Naive thymus-derived CD8-positive, alpha-beta T cell (primary cell): ENCODE data around the gene DLG1. TPM values are rescaled to one million over a fixed set of nuclear protein-coding genes. Genes with fewer than 3 reads are reported as not detected.
A peak's percentile ranks its signal among the peaks of the same experiment; 100 is the strongest.

Source experiments
- ATAC-seq, 2 donors: fragments of 150-1000 bp; cut with Tn5 transposase in 1 of 2; sonication (Bioruptor Pico), chemical (Tn5 transposase) in 1 of 2; 1 replicate in 1 of 2; 2 replicates in 1 of 2; pipeline ENCODE4 v1.10.0; 2021; ENCODE audit warnings: mild to moderate bottlenecking in 2 of 2, moderate library complexity in 2 of 2
- POLR2A ChIA-PET: fragments of 350-600 bp; sonication (Branson Sonifier 250); formaldehyde crosslinking; loops from one replicate; lab custom pipeline; 2021; ENCODE audit warnings: antibody characterized with exemption; lab: Charles Lee
- DNase-seq, 10 donors: peaks; one replicate each; pipeline versions ENCODE4 v3.0.0 to v3.0.0-alpha.2; 2020 to 2022
- H3K27ac Mint-ChIP-seq, 10 donors: one replicate each; pipeline ENCODE4 v1.8.0; 2020 to 2022; ENCODE audit warnings: mild to moderate bottlenecking in 10 of 10, mixed read lengths in 10 of 10, moderate library complexity in 4 of 10, inconsistent platforms in 1 of 10
- H3K27me3 Mint-ChIP-seq, 5 donors: one replicate each; pipeline ENCODE4 v1.8.0; 2021 to 2022; ENCODE audit warnings: mixed read lengths in 5 of 5
- H3K36me3 Mint-ChIP-seq, 3 donors: one replicate each; pipeline ENCODE4 v1.8.0; 2020 to 2022; ENCODE audit warnings: mixed read lengths in 3 of 3, mild to moderate bottlenecking in 2 of 3, inconsistent platforms in 1 of 3
- H3K4me1 Mint-ChIP-seq, 4 donors: one replicate each; pipeline ENCODE4 v1.8.0; 2021 to 2022; ENCODE audit warnings: mixed read lengths in 4 of 4
- H3K4me3 Mint-ChIP-seq, 10 donors: one replicate each; pipeline ENCODE4 v1.8.0; 2020 to 2022; ENCODE audit warnings: mild to moderate bottlenecking in 10 of 10, mixed read lengths in 10 of 10, moderate library complexity in 6 of 10, inconsistent platforms in 1 of 10
- H3K9me3 Mint-ChIP-seq, 9 donors: one replicate each; pipeline ENCODE4 v1.8.0; 2020 to 2022; ENCODE audit warnings: mixed read lengths in 9 of 9, mild to moderate bottlenecking in 3 of 9, inconsistent platforms in 1 of 9, moderate library complexity in 1 of 9
- polyA plus RNA-seq, 3 donors: library from polyadenylated mRNA; unstranded; fragments of 300-500 nt; fragmentation: Illumina TruSeq; gene quantifications; one replicate each; pipeline ENCODE4 v1.2.3, GENCODE V29; 2021
- total RNA-seq, 8 experiments: library from RNA in 2 of 8; stranded (reverse) in 2 of 8; gene quantifications; one replicate each; pipeline ENCODE4 v1.2.3 and lab custom pipeline; 2021 to 2026

The DLG1 gene
- total and polyA plus RNA-seq, 5 experiments from 2014 or later = 23.5 to 87.1 (median 28.5) TPM

- Mint-ChIP-seq H3K4me3 (no peak overlapping the region), H3K4me1 (peaks cover 2 to 18% (median 15%) of the 10 kb centered on the region in 4 donors), H3K27me3 (peaks cover 0 to 7% (median 3%) of the 10 kb centered on the region in 5 donors), H3K27ac (no peak overlapping the region), H3K9me3 (no peaks in the 10 kb centered on the region), H3K36me3 (peaks cover 0 to 3% (median 0%) of the 10 kb centered on the region in 3 donors)
- POLR2A ChIA-PET = no interaction called here
- DNase-seq = no peak
- no peak for ATAC-seq
These were observed 277.2 kb downstream of the DLG1 start for GRCh38 chr3:197021231-197021630.

GRCh38 chr3:197019535-197019934 is 278.9 kb downstream of the DLG1 start:
- Mint-ChIP-seq H3K36me3 (peaks cover 0 to under 1% (median 0%) of the 10 kb centered on the region in 3 donors), H3K27me3 (peaks cover 0 to 7% (median 1%) of the 10 kb centered on the region in 5 donors), H3K27ac (no peak overlapping the region), H3K4me1 (peaks cover 2 to 16% (median 14%) of the 10 kb centered on the region in 4 donors), H3K4me3 (no peak overlapping the region), H3K9me3 (no peaks in the 10 kb centered on the region)
- POLR2A ChIA-PET = no interaction called here
- ATAC-seq (no peak), DNase-seq (no peak)

- Mint-ChIP-seq H3K27me3 (peaks cover 0 to 7% (median 1%) of the 10 kb centered on the region in 5 donors), H3K4me1 (peaks cover 2 to 16% (median 12%) of the 10 kb centered on the region in 4 donors), H3K27ac (no peak overlapping the region), H3K36me3 (no peaks in the 10 kb centered on the region), H3K9me3 (no peaks in the 10 kb centered on the region), H3K4me3 (no peak overlapping the region)
- no peak for ATAC-seq
- DNase-seq = no peak
- POLR2A ChIA-PET = interaction anchor here (0.6 kb wide), 1 partner anchor 274 kb away, joined by 3 read pairs; no protein-coding TSS in a partner anchor
These were observed 279.4 kb downstream of the DLG1 start for GRCh38 chr3:197019021-197019420.

GRCh38 chr3:197017003-197017402 is 281.4 kb downstream of the DLG1 start:
- peaks cover 0 to under 1% (median 0%) of the 10 kb centered on the region in 4 donors for H3K4me1 Mint-ChIP-seq

GRCh38 chr3:197015790-197016736 is 282.3 kb downstream of the DLG1 start:
- Mint-ChIP-seq H3K9me3 (no peaks in the 10 kb centered on the region), H3K27ac (no peak overlapping the region), H3K4me3 (no peak overlapping the region), H3K27me3 (peaks cover 0 to 2% (median under 1%) of the 10 kb centered on the region in 5 donors), H3K4me1 (no peaks in the 10 kb centered on the region), H3K36me3 (no peaks in the 10 kb centered on the region)
- ATAC-seq (no peak), DNase-seq (no peak)
- POLR2A ChIA-PET = no interaction called here

More at GRCh38 chr3:197017003-197017402, 281.4 kb downstream of the DLG1 start:
- POLR2A ChIA-PET = no interaction called here
- Mint-ChIP-seq H3K27ac (no peak overlapping the region), H3K9me3 (no peaks in the 10 kb centered on the region), H3K27me3 (peaks cover 0 to 1% (median 0%) of the 10 kb centered on the region in 5 donors), H3K36me3 (no peaks in the 10 kb centered on the region), H3K4me3 (no peak overlapping the region)
- DNase-seq (no peak), ATAC-seq (no peak)

GRCh38 chr3:197014942-197015575 is 283.4 kb downstream of the DLG1 start:
- Mint-ChIP-seq H3K4me1 (no peaks in the 10 kb centered on the region), H3K27ac (no peak overlapping the region), H3K9me3 (no peaks in the 10 kb centered on the region), H3K4me3 (no peak overlapping the region), H3K27me3 (peaks cover 0 to 5% (median 1%) of the 10 kb centered on the region in 5 donors), H3K36me3 (no peaks in the 10 kb centered on the region)
- DNase-seq (no peak), ATAC-seq (no peak)
- POLR2A ChIA-PET = no interaction called here

- POLR2A ChIA-PET = no interaction called here
- Mint-ChIP-seq H3K27ac (no peak overlapping the region), H3K9me3 (no peaks in the 10 kb centered on the region), H3K4me3 (no peak overlapping the region), H3K27me3 (peaks cover 0 to 5% (median 1%) of the 10 kb centered on the region in 5 donors), H3K36me3 (no peaks in the 10 kb centered on the region), H3K4me1 (no peaks in the 10 kb centered on the region)
- no peak for ATAC-seq
- no peak for DNase-seq
These were observed 284.4 kb downstream of the DLG1 start for GRCh38 chr3:197014024-197014423.

GRCh38 chr3:197012540-197012883 is 285.9 kb downstream of the DLG1 start:
- DNase-seq (no peak), ATAC-seq (no peak)
- Mint-ChIP-seq H3K27me3 (peaks cover 0 to 5% (median 1%) of the 10 kb centered on the region in 5 donors), H3K36me3 (no peaks in the 10 kb centered on the region), H3K27ac (no peak overlapping the region), H3K4me3 (no peak overlapping the region), H3K9me3 (no peaks in the 10 kb centered on the region), H3K4me1 (no peaks in the 10 kb centered on the region)
- POLR2A ChIA-PET = no interaction called here

- DNase-seq (no peak), ATAC-seq (no peak)
- H3K27me3 Mint-ChIP-seq = peaks cover 0 to 5% (median 1%) of the 10 kb centered on the region in 5 donors
- no peaks in the 10 kb centered on the region for H3K4me1 Mint-ChIP-seq
- no peaks in the 10 kb centered on the region for H3K9me3 Mint-ChIP-seq
- H3K27ac Mint-ChIP-seq = no peak overlapping the region
- POLR2A ChIA-PET = no interaction called here
- H3K4me3 Mint-ChIP-seq = no peak overlapping the region
- H3K36me3 Mint-ChIP-seq = no peaks in the 10 kb centered on the region
These were observed 286.5 kb downstream of the DLG1 start for GRCh38 chr3:197011780-197012539.

GRCh38 chr3:197010556-197011351 is 287.7 kb downstream of the DLG1 start:
- DNase-seq (peak in 1 of 10 donors; percentile 19), ATAC-seq (no peak)
- no peaks in the 10 kb centered on the region for H3K9me3 Mint-ChIP-seq
- H3K27me3 Mint-ChIP-seq = peaks cover 0 to 5% (median 1%) of the 10 kb centered on the region in 5 donors
- POLR2A ChIA-PET = no interaction called here
- H3K36me3 Mint-ChIP-seq = no peaks in the 10 kb centered on the region
- H3K27ac Mint-ChIP-seq = no peak overlapping the region
- H3K4me3 Mint-ChIP-seq = no peak overlapping the region
- no peaks in the 10 kb centered on the region for H3K4me1 Mint-ChIP-seq

- Mint-ChIP-seq H3K4me1 (peaks cover 0 to 2% (median under 1%) of the 10 kb centered on the region in 4 donors), H3K4me3 (no peak overlapping the region), H3K36me3 (no peaks in the 10 kb centered on the region), H3K27ac (no peak overlapping the region), H3K9me3 (no peaks in the 10 kb centered on the region), H3K27me3 (peaks cover 0 to 5% (median 2%) of the 10 kb centered on the region in 5 donors)
- no peak for ATAC-seq
- peak in 1 of 10 donors; percentile 13 for DNase-seq
- POLR2A ChIA-PET = no interaction called here
These were observed 288.8 kb downstream of the DLG1 start for GRCh38 chr3:197009532-197010019.
